A673 (cell line): ENCODE results near the gene BRSK2. TPM values are rescaled to one million over a fixed set of nuclear protein-coding genes. Genes with fewer than 3 reads are reported as not detected.

Experiments used
- BruUV-seq: library from RNA; stranded (reverse); fragments of 400-500 nt; replicated peaks from 2 replicates; lab custom pipeline; 2021; lab: Mats Ljungman, UMichigan
- CTCF ChIA-PET: fragments of 300-600 bp; sonication (Branson Sonifier 250); formaldehyde crosslinking; loops from one replicate; lab custom pipeline; 2022; ENCODE audit warnings: antibody characterized with exemption; lab: Charles Lee
- POLR2A ChIA-PET: fragments of 300-600 bp; sonication (Branson Sonifier 250); formaldehyde crosslinking; loops from one replicate; lab custom pipeline; 2022; ENCODE audit warnings: antibody characterized with exemption; ENCODE audit not compliant: low non-redundant PET; lab: Charles Lee
- DNase-seq: peaks from one replicate; pipeline ENCODE4 v3.0.0-alpha.2; 2015; ENCODE audit warnings: low spot score
- H3K27ac ChIP-seq: fragments of 200-600 bp; sonication (generic); 2 replicates; pipeline ENCODE4 v1.5.1; 2016; ENCODE audit warnings: mixed run types, low read depth, mild to moderate bottlenecking, mixed read lengths, antibody characterized with exemption, low read length; ENCODE audit not compliant: poor library complexity, severe bottlenecking
- H3K27me3 ChIP-seq: fragments of 200-600 bp; sonication (generic); replicated peaks from 2 replicates; pipeline ENCODE4 v1.6.1; 2017; ENCODE audit warnings: mixed run types, low read depth, mild to moderate bottlenecking, mixed read lengths, antibody characterized with exemption, low read length; ENCODE audit not compliant: insufficient read depth, poor library complexity
- H3K36me3 ChIP-seq: fragments of 200-600 bp; sonication (generic); 2 replicates; pipeline ENCODE4 v1.6.1; 2016; ENCODE audit warnings: mixed run types, mild to moderate bottlenecking, mixed read lengths, antibody characterized with exemption, low read length; ENCODE audit not compliant: insufficient read depth, poor library complexity, severe bottlenecking
- H3K4me1 ChIP-seq: fragments of 200-600 bp; sonication (generic); 2 replicates; pipeline ENCODE4 v1.6.1; 2017; ENCODE audit warnings: mixed run types, mild to moderate bottlenecking, mixed read lengths, antibody characterized with exemption, low read length; ENCODE audit not compliant: insufficient read depth, poor library complexity, severe bottlenecking
- H3K4me3 ChIP-seq: fragments of 200-600 bp; sonication (generic); 2 replicates; pipeline ENCODE4 v1.5.1; 2016; ENCODE audit warnings: low read depth, mixed run types, mild to moderate bottlenecking, mixed read lengths, low read length; ENCODE audit not compliant: poor library complexity, severe bottlenecking
- H3K9me3 ChIP-seq: fragments of 200-600 bp; sonication (generic); 2 replicates; pipeline ENCODE4 v1.6.1; 2016; ENCODE audit warnings: mixed run types, low read depth, mild to moderate bottlenecking, mixed read lengths, antibody characterized with exemption, low read length; ENCODE audit not compliant: poor library complexity, severe bottlenecking
- EZH2 ChIP-seq: fragments of 200-600 bp; sonication (generic); IDR thresholded peaks from 2 replicates; pipeline ENCODE4 v1.6.1; 2017; ENCODE audit warnings: borderline replicate concordance, low read depth, mild to moderate bottlenecking, mixed read lengths, antibody characterized with exemption, low read length; ENCODE audit not compliant: poor library complexity, severe bottlenecking
- intact Hi-C: fragments of 100-400 bp; cut with micrococcal nuclease; formaldehyde crosslinking; loops from one replicate; pipeline ENCODE4 v1.10.0; 2022; ENCODE audit not compliant: unreplicated experiment
- total RNA-seq: library from RNA; stranded (reverse); gene quantifications from 2 replicates; pipeline ENCODE4 v1.2.3, GENCODE V29; 2021
- TF ChIP-seq, protein P1 (sequence below): fragments of 300-800, 200-600 bp; sonication (generic); conservative IDR thresholded peaks from 2 replicates; pipeline ENCODE4 v1.5.1; 2017; ENCODE audit warnings: low read depth, mild to moderate bottlenecking, antibody characterized with exemption, low read length, moderate library complexity, mixed read lengths

BRSK2 gene
- total RNA-seq, 1 experiment from 2014 or later, result 2.2 TPM

DNA sequence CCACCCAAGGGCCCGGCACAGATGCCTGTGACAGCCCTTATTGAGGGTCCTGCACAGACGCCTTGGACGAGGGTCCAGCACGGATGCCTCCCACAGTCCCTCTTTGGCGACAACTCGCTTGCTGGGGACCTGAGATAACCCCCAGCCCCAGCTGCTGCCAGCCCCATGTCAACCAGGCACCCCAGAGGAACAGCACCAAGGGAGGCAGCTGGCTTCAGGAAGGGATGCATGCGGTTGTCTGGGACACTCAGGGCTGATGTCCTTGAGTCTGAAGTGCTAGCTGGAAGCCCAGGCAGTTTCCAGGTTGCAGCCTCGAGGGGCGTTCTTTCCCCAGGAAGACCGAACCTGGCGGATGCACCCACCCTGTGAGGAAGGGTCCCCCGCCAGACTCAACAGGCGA lies 63.0 kb downstream of the BRSK2 start:
- ChIA-PET CTCF (no interaction called here), POLR2A (no interaction called here)
- Histone ChIP-seq H3K4me3 (no peak overlapping the region), H3K27me3 (no peaks in the 10 kb centered on the region), H3K9me3 (no peaks in the 10 kb centered on the region), H3K4me1 (no peaks in the 10 kb centered on the region), H3K27ac (no peak overlapping the region), H3K36me3 (no peaks in the 10 kb centered on the region)
- intact Hi-C loops, result no loop called here
- no peak for TF ChIP-seq EZH2
- TF ChIP-seq, protein P1, sequence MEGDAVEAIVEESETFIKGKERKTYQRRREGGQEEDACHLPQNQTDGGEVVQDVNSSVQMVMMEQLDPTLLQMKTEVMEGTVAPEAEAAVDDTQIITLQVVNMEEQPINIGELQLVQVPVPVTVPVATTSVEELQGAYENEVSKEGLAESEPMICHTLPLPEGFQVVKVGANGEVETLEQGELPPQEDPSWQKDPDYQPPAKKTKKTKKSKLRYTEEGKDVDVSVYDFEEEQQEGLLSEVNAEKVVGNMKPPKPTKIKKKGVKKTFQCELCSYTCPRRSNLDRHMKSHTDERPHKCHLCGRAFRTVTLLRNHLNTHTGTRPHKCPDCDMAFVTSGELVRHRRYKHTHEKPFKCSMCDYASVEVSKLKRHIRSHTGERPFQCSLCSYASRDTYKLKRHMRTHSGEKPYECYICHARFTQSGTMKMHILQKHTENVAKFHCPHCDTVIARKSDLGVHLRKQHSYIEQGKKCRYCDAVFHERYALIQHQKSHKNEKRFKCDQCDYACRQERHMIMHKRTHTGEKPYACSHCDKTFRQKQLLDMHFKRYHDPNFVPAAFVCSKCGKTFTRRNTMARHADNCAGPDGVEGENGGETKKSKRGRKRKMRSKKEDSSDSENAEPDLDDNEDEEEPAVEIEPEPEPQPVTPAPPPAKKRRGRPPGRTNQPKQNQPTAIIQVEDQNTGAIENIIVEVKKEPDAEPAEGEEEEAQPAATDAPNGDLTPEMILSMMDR, result no peak
- BruUV-seq, result no TSS peak
- DNase-seq, result no peak

DNA sequence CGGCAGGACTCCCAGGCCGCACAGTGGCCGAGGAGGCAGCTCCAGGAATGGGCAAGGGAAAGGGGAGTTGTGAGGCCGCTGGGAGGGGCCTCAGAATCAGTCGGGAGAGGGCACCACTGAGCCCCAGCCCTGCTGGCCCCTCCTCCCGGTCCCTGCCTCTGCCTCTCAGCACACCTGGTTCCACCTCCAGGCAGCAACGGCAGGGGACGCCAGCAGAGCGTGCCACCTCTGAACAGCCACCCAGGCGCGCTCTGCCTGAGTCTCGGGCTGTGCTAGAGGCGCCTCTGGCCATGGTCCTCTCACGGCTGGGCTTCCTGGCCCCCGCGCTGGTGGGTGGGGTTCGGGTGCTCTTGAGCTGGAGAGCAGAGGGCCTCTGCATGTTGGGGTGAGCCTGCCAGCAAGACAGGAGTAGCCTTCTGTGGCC lies 63.9 kb downstream of the BRSK2 start:
- DNase-seq, result no peak
- Histone ChIP-seq H3K4me3 (no peak overlapping the region), H3K9me3 (no peaks in the 10 kb centered on the region), H3K27me3 (no peaks in the 10 kb centered on the region), H3K27ac (no peak overlapping the region), H3K4me1 (no peaks in the 10 kb centered on the region), H3K36me3 (no peaks in the 10 kb centered on the region)
- TF ChIP-seq, protein P1, result no peak
- TF ChIP-seq EZH2, result no peak
- CTCF ChIA-PET, result no interaction called here
- no TSS peak for BruUV-seq
- intact Hi-C loops, result no loop called here
- POLR2A ChIA-PET, result no interaction called here

DNA sequence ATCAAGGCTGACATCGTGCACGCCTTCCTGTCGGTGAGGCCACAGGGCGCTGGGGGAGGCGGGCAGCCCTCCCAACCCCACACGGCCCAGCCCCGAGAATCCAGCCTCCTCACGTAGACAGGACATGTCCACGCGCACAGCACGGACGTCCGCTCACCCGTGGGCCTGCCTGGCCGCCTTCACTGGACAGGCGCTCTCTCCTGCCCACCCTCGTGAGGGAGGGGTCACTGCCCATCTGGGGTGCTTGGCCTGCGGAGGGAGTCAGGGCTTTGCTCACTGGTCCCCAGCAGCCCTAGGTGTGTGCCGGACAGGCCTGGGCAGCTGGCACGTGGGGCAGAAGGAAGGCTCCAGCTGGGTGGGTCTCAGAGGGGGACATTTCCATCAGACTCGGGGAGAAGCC lies 64.8 kb downstream of the BRSK2 start:
- TF ChIP-seq, protein P1, result no peak
- no peak for TF ChIP-seq EZH2
- Histone ChIP-seq H3K9me3 (no peaks in the 10 kb centered on the region), H3K4me1 (no peaks in the 10 kb centered on the region), H3K36me3 (no peaks in the 10 kb centered on the region), H3K27me3 (no peaks in the 10 kb centered on the region), H3K4me3 (no peak overlapping the region), H3K27ac (no peak overlapping the region)
- DNase-seq, result no peak
- ChIA-PET CTCF (no interaction called here), POLR2A (no interaction called here)
- no TSS peak for BruUV-seq
- intact Hi-C loops, result no loop called here
